Measurements from ENCODE around the gene ZBED6.

DNA sequence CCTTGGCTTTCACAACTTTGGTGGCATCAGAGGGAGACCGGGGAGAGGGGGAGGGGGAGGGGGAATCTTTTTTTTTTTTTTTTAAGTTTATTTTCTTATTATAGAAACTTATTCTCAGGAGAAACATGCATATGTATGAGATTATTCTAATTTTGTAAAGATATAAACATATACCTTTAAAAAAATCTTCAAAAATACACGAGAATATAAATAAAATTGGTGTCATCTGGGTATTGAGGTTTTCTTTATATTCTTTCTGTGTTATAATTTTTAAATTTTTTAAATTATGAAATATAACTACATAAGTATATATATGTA, 47.1 kb downstream of the ZBED6 start:
- no peak for TF ChIP-seq POLR2AphosphoS5 (IDR thresholded peaks at IDR 0.05)
- TF ChIP-seq CTCF (IDR thresholded peaks at IDR 0.05) = no peak
